Fibroblast of skin of left quadriceps (primary cell): ENCODE results near the gene IL13RA1.
"Not testable (repeated sequence)": the region's sequence is repeated elsewhere in the genome, so short reads cannot be mapped to it uniquely, and the experiment has no call there.

ENCODE experiments used
- DNase-seq, 2 experiments: peaks; one replicate each; pipeline ENCODE4 v3.0.0-alpha.2; 2013; ENCODE audit warnings: low read depth in 2 of 2

IL13RA1 gene

GRCh38 chrX:118729042-118729652 lies 1.7 kb downstream of the IL13RA1 start:
- no peak for DNase-seq

DNA sequence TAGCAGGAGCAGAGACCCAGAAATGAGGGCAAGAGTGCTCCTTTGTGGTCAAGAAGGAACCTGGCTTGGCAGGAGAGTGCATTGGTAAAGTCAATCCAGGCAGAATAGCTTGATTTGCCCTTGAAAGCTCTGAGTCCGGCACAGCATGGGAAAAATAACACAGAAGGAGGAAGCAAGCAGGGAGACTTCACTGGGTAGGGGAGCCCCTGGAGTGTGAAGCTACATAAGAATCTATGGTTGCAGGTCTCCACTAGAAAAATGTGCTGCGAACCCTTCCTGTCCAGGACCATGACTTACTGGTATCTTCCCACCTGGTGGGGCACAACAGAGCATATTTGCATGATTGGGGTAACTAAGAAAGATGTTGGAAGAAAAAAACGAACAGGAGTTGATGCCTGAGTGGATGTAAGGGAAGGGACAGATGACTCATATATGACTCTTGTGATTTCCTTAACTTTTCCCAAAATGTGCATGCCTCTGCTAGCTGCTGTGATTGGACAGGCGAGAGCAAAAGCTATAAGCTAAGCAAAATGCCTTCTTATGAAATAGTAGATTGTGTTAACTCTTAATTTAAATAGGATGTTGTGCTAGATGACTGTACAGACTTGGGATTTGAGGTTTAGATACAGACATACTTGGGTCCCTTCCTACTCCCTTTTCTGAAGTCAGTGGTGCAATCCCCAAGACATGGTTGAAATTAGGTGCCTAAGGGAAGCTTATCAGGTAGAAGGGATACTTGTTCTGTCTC lies 3.3 kb downstream of the IL13RA1 start:
- peak; percentile 80 to 83 for DNase-seq

DNA sequence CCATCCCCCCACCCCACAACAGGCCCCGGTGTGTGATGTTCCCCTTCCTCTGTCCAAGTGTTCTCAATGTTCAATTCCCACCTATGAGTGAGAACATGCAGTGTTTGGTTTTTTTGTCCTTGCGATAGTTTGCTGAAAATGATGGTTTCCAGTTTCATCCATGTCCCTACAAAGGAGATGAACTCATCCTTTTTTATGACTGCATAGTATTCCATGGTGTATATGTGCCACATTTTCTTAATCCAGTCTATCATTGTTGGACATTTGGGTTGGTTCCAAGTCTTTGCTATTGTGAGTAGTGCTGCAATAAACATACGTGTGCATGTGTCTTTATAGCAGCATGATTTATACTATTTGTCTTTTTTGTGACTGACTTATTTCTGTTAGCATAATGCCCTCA lies 5.1 kb downstream of the IL13RA1 start:
- not testable (repeated sequence) for DNase-seq

DNA sequence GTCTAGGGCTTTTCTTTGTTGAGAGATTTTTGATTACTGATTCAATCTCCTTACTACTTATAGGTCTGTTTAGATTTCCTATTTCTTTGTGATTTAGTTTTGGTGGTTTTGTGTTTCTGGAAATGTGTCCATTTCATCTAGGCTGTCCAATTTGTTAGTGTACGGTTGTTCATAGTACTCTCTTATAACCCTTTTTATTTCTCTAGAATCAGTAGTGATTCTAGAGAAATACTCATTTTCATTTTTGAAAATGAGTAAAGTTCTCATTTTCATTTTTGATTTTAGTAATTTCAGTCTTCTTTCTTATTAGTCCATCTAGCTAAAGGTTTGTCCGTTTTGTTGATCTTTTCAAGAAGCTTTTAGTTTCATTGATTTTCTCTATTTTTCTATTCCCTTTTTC lies 7.5 kb downstream of the IL13RA1 start:
- DNase-seq = no peak

DNA sequence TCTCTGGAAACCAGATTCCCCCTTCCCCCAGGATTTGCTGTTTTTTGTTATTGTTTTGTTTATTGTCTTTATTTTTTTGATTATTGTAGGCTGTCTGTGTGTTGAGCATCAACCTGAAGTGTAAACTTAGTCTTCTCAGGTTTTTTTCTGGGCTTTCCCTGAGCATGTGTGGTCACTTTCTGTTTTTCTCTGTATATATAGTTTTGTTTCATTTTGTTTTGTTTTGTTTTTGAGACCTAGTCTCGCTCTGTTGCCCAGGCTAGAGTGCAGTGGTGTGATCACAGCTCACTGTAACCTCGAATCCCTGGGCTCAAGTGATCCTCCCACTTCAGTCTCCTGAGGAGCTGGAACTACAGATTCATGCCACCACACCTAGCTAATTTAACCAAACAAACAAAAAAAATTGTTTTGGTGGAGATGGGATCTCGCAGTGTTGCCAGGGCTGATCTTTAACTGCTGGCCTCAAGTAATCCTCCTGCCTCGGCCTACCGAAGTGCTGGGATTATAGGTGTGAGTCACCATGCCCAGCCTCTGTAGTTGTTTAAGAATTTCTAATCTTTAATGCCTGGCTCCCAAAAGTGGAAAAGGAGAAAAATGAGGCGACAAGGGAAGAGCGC lies 9.1 kb downstream of the IL13RA1 start:
- DNase-seq = no peak

GRCh38 chrX:118739577-118739976 lies 12.2 kb downstream of the IL13RA1 start:
- no peak for DNase-seq

DNA sequence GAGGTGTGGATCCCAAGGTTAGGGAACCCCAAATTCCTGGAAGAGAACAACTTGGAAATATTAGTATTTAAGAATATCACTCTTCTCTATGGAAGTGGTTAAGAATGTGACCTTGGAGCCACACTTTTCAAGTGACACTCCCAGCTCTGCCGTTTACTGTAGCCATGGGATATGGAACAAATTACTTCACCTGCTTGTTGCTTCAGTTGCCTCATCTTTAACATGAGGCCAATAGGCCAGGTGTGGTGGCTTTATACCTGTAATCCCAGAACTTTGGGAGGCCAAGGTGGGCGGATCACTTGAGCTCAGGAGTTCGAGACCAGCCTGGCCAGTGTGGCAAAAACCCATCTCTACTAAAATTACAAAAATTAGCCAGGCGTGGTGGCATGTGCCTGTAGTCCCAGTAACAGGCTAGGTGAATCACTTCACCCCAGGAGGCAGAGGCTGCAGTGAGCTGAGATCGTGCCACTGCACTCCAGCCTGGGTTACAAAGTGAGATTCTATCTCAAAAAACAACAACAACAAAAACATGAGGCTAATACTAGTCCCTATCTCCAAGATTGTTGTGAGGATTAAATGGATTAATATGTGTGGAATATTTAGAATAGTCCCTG lies 13.0 kb downstream of the IL13RA1 start:
- no peak for DNase-seq

- no peak for DNase-seq
Measured at GRCh38 chrX:118742176-118742575, 14.8 kb downstream of the IL13RA1 start.

DNA sequence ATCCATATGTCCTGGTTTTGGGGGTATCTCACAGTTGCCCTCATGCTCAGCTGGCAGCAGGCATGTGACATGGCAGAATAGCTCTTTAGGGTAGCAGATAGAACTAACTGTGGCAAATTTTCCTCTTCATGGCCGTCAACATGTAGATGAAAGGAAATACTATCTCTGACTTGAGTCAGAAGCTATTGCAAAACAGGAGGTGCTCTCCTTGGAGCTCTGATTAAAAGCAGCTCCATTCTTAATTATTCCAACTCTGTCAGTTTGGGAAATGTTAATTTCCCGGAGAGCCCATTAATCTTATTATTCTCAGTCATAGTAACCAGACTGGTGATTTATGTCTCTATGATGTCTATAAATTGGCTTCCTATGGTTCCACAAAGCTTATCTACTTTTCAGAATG lies 18.2 kb downstream of the IL13RA1 start:
- DNase-seq = peak in 1 of 2 experiments; percentile 25

DNA sequence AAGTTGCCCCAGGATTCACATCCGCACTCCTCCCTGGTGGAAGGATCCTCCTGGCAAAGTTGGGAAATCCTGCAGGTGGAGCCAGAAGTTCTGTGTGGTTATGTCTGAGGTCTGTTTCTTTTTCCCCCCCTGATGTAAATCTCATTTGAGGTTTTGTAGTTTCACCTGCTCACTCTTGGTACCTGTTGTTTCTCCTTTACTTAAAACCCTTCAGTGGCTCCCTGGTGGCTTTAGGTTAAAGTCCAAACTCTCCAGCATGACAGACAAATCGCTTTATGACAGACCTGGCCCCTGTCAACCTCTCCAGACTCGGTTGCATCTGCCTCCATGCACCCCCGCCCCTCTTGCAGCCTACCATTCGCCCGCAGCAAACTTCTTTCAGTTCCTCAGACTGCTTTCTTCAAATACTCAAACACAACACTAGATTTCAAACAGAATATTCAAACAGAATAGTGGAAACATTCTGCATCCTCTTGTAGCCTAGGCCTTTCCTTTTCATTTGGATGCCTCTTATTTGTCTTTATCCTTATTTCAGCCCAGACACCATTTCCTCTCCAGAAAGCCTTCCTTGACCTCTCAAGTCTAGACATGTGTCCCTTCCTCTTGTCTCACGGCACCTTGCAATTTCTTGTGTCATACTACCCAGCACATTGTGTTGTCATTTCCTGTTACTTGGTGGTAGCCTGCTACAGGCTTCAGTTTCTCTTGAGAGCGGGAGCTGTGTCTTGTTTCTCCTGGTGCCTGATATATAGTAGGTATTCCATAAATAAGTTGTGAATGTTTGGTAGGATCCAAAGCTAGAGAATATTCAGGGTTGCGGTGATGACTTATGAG lies 24.8 kb downstream of the IL13RA1 start:
- no peak for DNase-seq

DNA sequence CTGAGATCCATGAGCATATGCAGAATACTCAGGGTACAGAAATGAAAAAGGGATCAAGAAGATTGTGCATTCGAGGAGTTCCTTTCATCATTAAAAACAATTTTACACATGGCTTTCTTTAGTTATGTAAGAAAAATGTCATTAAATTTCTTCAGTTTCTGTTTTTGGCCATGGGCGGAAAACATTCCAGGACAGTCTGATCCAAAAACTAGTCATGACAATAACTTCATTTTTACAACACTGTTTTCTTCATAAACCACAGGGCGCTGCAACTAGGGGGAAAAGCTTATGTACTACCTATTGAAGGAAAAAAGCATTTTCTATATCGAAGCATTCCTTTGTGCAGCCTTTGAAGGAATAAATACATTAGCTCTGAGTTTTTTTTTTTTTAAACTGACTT lies 28.2 kb downstream of the IL13RA1 start:
- no peak for DNase-seq

GRCh38 chrX:118756101-118756500 lies 28.7 kb downstream of the IL13RA1 start:
- no peak for DNase-seq

- DNase-seq = no peak
Measured at GRCh38 chrX:118758511-118758910, 31.1 kb downstream of the IL13RA1 start.

GRCh38 chrX:118760025-118760424 lies 32.6 kb downstream of the IL13RA1 start:
- no peak for DNase-seq

- no peak for DNase-seq
Measured at GRCh38 chrX:118761939-118762707, 34.7 kb downstream of the IL13RA1 start.

- no peak for DNase-seq
Measured at GRCh38 chrX:118763489-118763888, 36.1 kb downstream of the IL13RA1 start.

GRCh38 chrX:118764122-118764521 lies 36.7 kb downstream of the IL13RA1 start:
- no peak for DNase-seq

DNA sequence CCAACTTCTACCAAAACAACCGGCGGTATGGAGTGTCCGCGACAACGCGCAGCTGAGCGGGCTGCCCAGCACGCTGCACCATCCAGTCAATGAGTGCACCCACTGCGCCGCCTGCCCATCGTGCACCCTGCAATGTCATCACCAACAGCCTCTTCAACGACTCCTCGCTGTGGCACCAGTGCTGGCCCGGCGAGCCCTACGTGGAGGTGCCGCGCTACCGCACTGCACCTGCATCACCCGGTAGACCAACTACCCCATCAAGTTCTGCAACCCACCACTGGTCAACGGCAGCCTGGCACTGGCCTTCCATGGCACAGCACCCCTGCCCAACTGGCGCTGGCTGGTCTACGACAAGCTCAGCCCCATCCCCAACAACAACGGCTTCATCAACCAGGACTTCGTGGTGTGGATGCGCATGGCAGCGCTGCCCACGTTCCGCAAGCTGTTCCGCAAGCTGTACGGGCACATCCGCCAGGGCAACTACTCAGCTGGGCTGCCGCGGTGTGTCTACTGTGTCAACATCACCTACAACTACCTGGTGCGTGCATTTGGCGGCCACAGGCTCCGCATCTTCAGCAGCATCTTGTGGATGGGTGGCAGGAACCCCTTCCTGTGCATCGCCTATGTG lies 42.8 kb downstream of the IL13RA1 start:
- DNase-seq = no peak

DNA sequence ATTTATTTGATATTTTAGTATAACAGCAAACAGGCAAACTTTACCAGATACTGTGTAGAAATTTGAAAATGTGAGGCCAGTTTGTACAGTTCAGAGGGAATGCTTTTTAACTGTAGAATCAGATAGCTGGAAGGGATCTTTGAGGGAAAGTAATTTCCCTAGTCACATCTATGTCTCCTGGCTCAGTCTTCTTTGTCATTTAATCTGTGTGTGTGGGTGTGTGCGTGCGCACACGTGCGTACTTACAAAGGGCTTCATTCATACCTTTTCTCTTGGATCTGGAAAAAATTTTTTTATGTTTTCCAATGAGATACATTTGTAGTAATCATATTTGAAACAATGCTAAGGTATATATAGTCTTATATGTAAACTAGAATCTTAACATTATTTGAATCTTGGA lies 44.6 kb downstream of the IL13RA1 start:
- no peak for DNase-seq

DNA sequence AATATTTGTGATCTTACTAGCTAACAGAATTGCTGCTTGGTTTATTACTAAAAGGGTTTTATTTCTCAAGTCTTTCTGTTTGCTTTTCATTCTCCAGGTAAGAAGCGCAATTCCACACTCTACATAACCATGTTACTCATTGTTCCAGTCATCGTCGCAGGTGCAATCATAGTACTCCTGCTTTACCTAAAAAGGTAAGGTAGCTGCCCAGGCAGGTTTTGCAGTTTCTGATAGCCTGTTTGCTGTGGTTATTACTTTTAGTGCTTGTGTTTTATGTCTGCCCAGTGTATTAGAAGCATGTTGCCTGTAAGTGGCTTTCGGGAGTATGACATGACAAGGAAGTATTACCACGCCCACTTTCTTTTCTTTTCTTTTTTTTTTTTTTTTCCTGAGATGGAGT lies 46.4 kb downstream of the IL13RA1 start:
- no peak for DNase-seq

DNA sequence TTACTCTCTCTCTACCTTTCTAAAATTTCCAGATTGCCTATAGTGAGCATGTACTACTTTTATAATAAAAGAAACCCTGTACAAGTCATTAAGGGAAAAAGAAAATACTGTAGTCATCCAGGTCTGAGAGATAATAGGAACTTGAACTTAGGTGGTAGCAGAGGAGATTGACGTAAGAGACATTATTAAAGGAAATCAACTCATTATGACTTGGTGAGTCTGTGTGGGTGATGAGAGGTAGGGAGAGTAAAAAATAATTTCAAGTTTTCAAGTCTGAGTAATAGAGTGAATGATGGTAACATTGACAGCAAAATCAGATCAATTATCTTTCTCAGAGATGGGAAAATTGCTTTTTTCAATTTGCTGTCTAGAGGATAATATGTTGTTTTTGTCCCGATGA lies 52.2 kb downstream of the IL13RA1 start:
- no peak for DNase-seq
